ENCODE results near the gene SIN3B.

- TF ChIP-seq TARDBP (IDR thresholded peaks at IDR 0.05), result no peak
- TF ChIP-seq BHLHE40 (IDR thresholded peaks at IDR 0.05; ENCODE audit: borderline replicate concordance), result no peak
Observed at GRCh38 chr19:16904599-16904998, 75.4 kb downstream of the SIN3B start.
